Spleen (tissue), 11 donors: ENCODE measurements around the gene RERG. TPM values are rescaled to one million over a fixed set of nuclear protein-coding genes. Genes with fewer than 3 reads are reported as not detected.
A peak's percentile ranks its signal among the peaks of the same experiment; 100 is the strongest.

Source experiments
- DNase-seq: peaks from one replicate; pipeline ENCODE4 v3.0.0-alpha.2; 2020
- H3K27ac ChIP-seq, 8 donors: fragments of 200-600 bp; sonication (generic) in 7 of 8; 1 replicate in 4 of 8; 2 replicates in 4 of 8; pipeline versions ENCODE4 v1.5.0 to v1.8.0; 2016 to 2021; ENCODE audit warnings: inconsistent platforms in 4 of 8, mild to moderate bottlenecking in 4 of 8, moderate library complexity in 1 of 8
- H3K27me3 ChIP-seq, 7 donors: fragments of 200-600 bp; sonication (generic) in 6 of 7; replicated peaks in 1 of 7; 1 replicate in 4 of 7; 2 replicates in 3 of 7; pipeline versions ENCODE4 v1.5.0 to v1.8.0; 2016 to 2021; ENCODE audit warnings: inconsistent platforms in 3 of 7, mild to moderate bottlenecking in 1 of 7
- H3K36me3 ChIP-seq, 6 donors: fragments of 200-600 bp; sonication (generic) in 5 of 6; 1 replicate in 4 of 6; 2 replicates in 2 of 6; pipeline versions ENCODE4 v1.5.0 to v1.8.0; 2016 to 2021; ENCODE audit warnings: inconsistent platforms in 2 of 6
- H3K4me1 ChIP-seq, 6 donors: fragments of 200-600 bp; sonication (generic) in 5 of 6; 1 replicate in 3 of 6; 2 replicates in 3 of 6; pipeline versions ENCODE4 v1.5.0 to v1.8.0; 2016 to 2021; ENCODE audit warnings: inconsistent platforms in 3 of 6
- H3K4me3 ChIP-seq, 8 donors: fragments of 200-600 bp; sonication (generic) in 7 of 8; 1 replicate in 4 of 8; 2 replicates in 4 of 8; pipeline versions ENCODE4 v1.5.0 to v1.8.0; 2016 to 2021; ENCODE audit warnings: inconsistent platforms in 4 of 8, mild to moderate bottlenecking in 4 of 8, moderate library complexity in 2 of 8
- H3K9me3 ChIP-seq, 8 donors: fragments of 200-600 bp; sonication (generic) in 7 of 8; 1 replicate in 4 of 8; 2 replicates in 4 of 8; pipeline versions ENCODE4 v1.5.0 to v1.8.0; 2016 to 2021; ENCODE audit warnings: inconsistent platforms in 4 of 8
- CTCF ChIP-seq, 11 experiments: fragments of 200-600 bp in 7 of 11; fragments of 450-650 bp in 4 of 11; sonication (generic) in 4 of 11; IDR thresholded peaks in 8 of 11; conservative IDR thresholded peaks in 3 of 11; 1 replicate in 7 of 11; 2 replicates in 4 of 11; pipeline versions ENCODE4 v1.4.0 to v1.8.0; 2016 to 2021; ENCODE audit warnings: antibody characterized with exemption in 11 of 11, inconsistent platforms in 4 of 11, mild to moderate bottlenecking in 1 of 11
- POLR2A ChIP-seq, 3 donors: fragments of 450-650 bp; IDR thresholded peaks; one replicate each; pipeline ENCODE4 v1.5.1; 2017; ENCODE audit warnings: antibody characterized with exemption in 3 of 3, mild to moderate bottlenecking in 1 of 3
- POLR2AphosphoS5 ChIP-seq, 3 donors: sonication (generic); formaldehyde crosslinking; IDR thresholded peaks; one replicate each; pipeline ENCODE4 v1.5.1; 2017; ENCODE audit warnings: antibody characterized with exemption in 3 of 3
- WGBS, 5 donors: extraction: QIAGEN DNeasy Blood & Tissue Kit in 3 of 5; methylation state at CpG; one replicate each; pipeline versions ENCODE4 v1.1.5 to v1.1.7; 2013 to 2018; 5-methylcytosine and 5-hydroxymethylcytosine counted together
- intact Hi-C: fragments of 100-400 bp; cut with DNase I; formaldehyde crosslinking; loops from one replicate; pipeline ENCODE4 v1.15.0; 2023; ENCODE audit warnings: low total_unique reads
- polyA plus RNA-seq, 3 donors: library from polyadenylated mRNA; stranded (reverse); fragments of 200-250 nt; gene quantifications; one replicate each; pipeline ENCODE4 v1.2.1, GENCODE V29; 2013
- total RNA-seq, 7 donors: library from RNA; depleted of rRNA in 3 of 7; stranded (reverse); fragments of >200 nt in 3 of 7; fragmentation: NEBNext Ultra II Directional in 4 of 7; extraction: Animal tissue kit (Norgen Biotek cat#: 25700) in 4 of 7; gene quantifications; one replicate each; pipeline versions ENCODE4 v1.1.0 to v1.2.1, GENCODE V29; 2016 to 2021
- donor health status: healthy with polysubstance abuse.
- donor health status: DM: no; HTN: no; CAD: no; lungs with moderate emphysema.
- donor health status: DM: no; HTN: no; CAD: no.
- donor health status: Bipolar disorder and iron deficiency.
- donor health status: healthy.
- donor health status: DM: no; HTN: no; CAD: no.
- donor health status: DM: yes; HTN: yes; CAD: no.

The RERG gene
- total and polyA plus RNA-seq, 10 donors: 10.1 to 74.7 (median 38.0) TPM

- Histone ChIP-seq H3K9me3 (no peaks in the 10 kb centered on the region), H3K36me3 (no peaks in the 10 kb centered on the region), H3K4me3 (no peak overlapping the region), H3K27ac (peak overlapping the region in 2 of 8 donors; percentile 82 to 88), H3K4me1 (peaks cover 0 to 26% (median 13%) of the 10 kb centered on the region in 6 donors), H3K27me3 (peaks cover 0 to 49% (median 4%) of the 10 kb centered on the region in 7 donors)
- DNase-seq: no peak
- TF ChIP-seq POLR2A (IDR thresholded peaks at IDR 0.05) (no peak), POLR2AphosphoS5 (IDR thresholded peaks at IDR 0.05) (no peak), CTCF (IDR thresholded peaks at IDR 0.05 in 8 of 11, conservative IDR thresholded peaks at IDR 0.05 in 3 of 11) (no peak)
- intact Hi-C loops: loop anchor here (10.0 kb wide), 1 partner anchor 67 kb away; no protein-coding TSS in a partner anchor
- WGBS, 5 donors: 54 to 72% (median 59%) methylated on average over 3 of the region's 3 CpGs
Observed at GRCh38 chr12:15222219-15222618, 1.0 kb upstream of the RERG start.

- Histone ChIP-seq H3K36me3 (no peaks in the 10 kb centered on the region), H3K4me3 (peak overlapping the region; percentile 41 to 69 (median 46)), H3K27me3 (peaks cover 0 to 45% (median 4%) of the 10 kb centered on the region in 7 donors), H3K9me3 (no peaks in the 10 kb centered on the region), H3K27ac (peak overlapping the region; percentile 53 to 88 (median 84)), H3K4me1 (peaks cover 0 to 26% (median 18%) of the 10 kb centered on the region in 6 donors)
- 37 to 50% (median 46%) methylated on average over 4 of the region's 4 CpGs for WGBS, 5 donors
- DNase-seq: no peak
- intact Hi-C loops: loop anchor here (10.0 kb wide), 1 partner anchor 66 kb away; no protein-coding TSS in a partner anchor
- no peak for TF ChIP-seq POLR2A (IDR thresholded peaks at IDR 0.05)
- TF ChIP-seq POLR2AphosphoS5 (IDR thresholded peaks at IDR 0.05): no peak
- TF ChIP-seq CTCF (IDR thresholded peaks at IDR 0.05 in 8 of 11, conservative IDR thresholded peaks at IDR 0.05 in 3 of 11): no peak
Observed at GRCh38 chr12:15220451-15220850, 766 bp downstream of the RERG start.

- intact Hi-C loops: no loop called here
Observed at GRCh38 chr12:15218794-15219193, 2.4 kb downstream of the RERG start.

More at GRCh38 chr12:15218794-15219193, 2.4 kb downstream of the RERG start:
- 73 to 82% (median 79%) methylated on average over 6 of the region's 6 CpGs for WGBS, 5 donors
- no peak for DNase-seq
- Histone ChIP-seq H3K36me3 (no peaks in the 10 kb centered on the region), H3K4me3 (peak overlapping the region in 3 of 8 donors; percentile 17 to 69 (median 57)), H3K4me1 (peaks cover 0 to 26% (median 18%) of the 10 kb centered on the region in 6 donors), H3K27me3 (peaks cover 0 to 38% (median 4%) of the 10 kb centered on the region in 7 donors), H3K9me3 (no peaks in the 10 kb centered on the region), H3K27ac (peak overlapping the region in 7 of 8 donors; percentile 8 to 88 (median 40))
- no peak for TF ChIP-seq POLR2AphosphoS5 (IDR thresholded peaks at IDR 0.05)
- TF ChIP-seq CTCF (IDR thresholded peaks at IDR 0.05 in 8 of 11, conservative IDR thresholded peaks at IDR 0.05 in 3 of 11): no peak
- TF ChIP-seq POLR2A (IDR thresholded peaks at IDR 0.05): no peak
